HepG2 (cell line): ENCODE measurements around the gene EPM2A. TPM values are rescaled to one million over a fixed set of nuclear protein-coding genes. Genes with fewer than 3 reads are reported as not detected.

Experiments used
- ATF7-NPFF ChIP-seq: sonication (generic); formaldehyde crosslinking; IDR thresholded peaks from 2 replicates; pipeline ENCODE4 v1.8.1; 2023; ENCODE audit warnings: mild to moderate bottlenecking, low read depth, missing genetic modification reagents, moderate library complexity
- CREB3 ChIP-seq: sonication (generic); formaldehyde crosslinking; IDR thresholded peaks from 2 replicates; pipeline ENCODE4 v1.5.0; 2020; ENCODE audit warnings: missing genetic modification reagents
- CREBL2 ChIP-seq: sonication (generic); formaldehyde crosslinking; IDR thresholded peaks from 2 replicates; pipeline ENCODE4 v1.8.1; 2023; ENCODE audit warnings: missing genetic modification reagents, mild to moderate bottlenecking, borderline replicate concordance
- GTF2F1 ChIP-seq: fragments of 150-350 bp; IDR thresholded peaks from 2 replicates; pipeline ENCODE4 v1.6.1; 2014; ENCODE audit warnings: low read length
- HNF1B ChIP-seq: sonication (generic); formaldehyde crosslinking; IDR thresholded peaks from 2 replicates; pipeline ENCODE4 v1.5.1; 2020; ENCODE audit warnings: mild to moderate bottlenecking, moderate library complexity, missing genetic modification reagents
- IRF9 ChIP-seq: sonication (generic); formaldehyde crosslinking; IDR thresholded peaks from 2 replicates; pipeline ENCODE4 v1.8.0; 2022; ENCODE audit warnings: missing genetic modification reagents, mild to moderate bottlenecking, borderline replicate concordance
- KAT8 ChIP-seq: IDR thresholded peaks from 2 replicates; pipeline ENCODE4 v1.6.1; 2016; ENCODE audit warnings: missing genetic modification reagents, missing compliant biosample characterization
- KDM2A ChIP-seq: sonication (generic); formaldehyde crosslinking; IDR thresholded peaks from 2 replicates; pipeline ENCODE4 v1.4.0; 2020; ENCODE audit warnings: low read depth, missing genetic modification reagents, borderline replicate concordance
- NFE2L1 ChIP-seq: sonication (generic); formaldehyde crosslinking; IDR thresholded peaks from 2 replicates; pipeline ENCODE4 v1.4.0; 2020; ENCODE audit warnings: missing genetic modification reagents, mild to moderate bottlenecking, borderline replicate concordance
- PBX3 ChIP-seq: sonication (generic); formaldehyde crosslinking; IDR thresholded peaks from 2 replicates; pipeline ENCODE4 v1.8.1; 2023; ENCODE audit warnings: missing genetic modification reagents, inconsistent platforms, borderline replicate concordance
- PREB ChIP-seq: sonication (generic); formaldehyde crosslinking; IDR thresholded peaks from 2 replicates; pipeline ENCODE4 v1.4.0; 2020; ENCODE audit warnings: missing genetic modification reagents
- RAD51 ChIP-seq: fragments of 450-650 bp; IDR thresholded peaks from 2 replicates; pipeline ENCODE4 v1.6.1; 2016; ENCODE audit warnings: borderline replicate concordance
- RCOR2 ChIP-seq: IDR thresholded peaks from 2 replicates; pipeline ENCODE4 v1.6.1; 2016; ENCODE audit warnings: missing biosample characterization, missing genetic modification reagents
- SETDB1 ChIP-seq: sonication (generic); formaldehyde crosslinking; IDR thresholded peaks from 2 replicates; pipeline ENCODE4 v1.5.1; 2020; ENCODE audit warnings: missing genetic modification reagents, mild to moderate bottlenecking, borderline replicate concordance
- TRAFD1 ChIP-seq: sonication (generic); formaldehyde crosslinking; IDR thresholded peaks from 2 replicates; pipeline ENCODE4 v1.5.1; 2020; ENCODE audit warnings: missing genetic modification reagents, mild to moderate bottlenecking, borderline replicate concordance
- ZNF225 ChIP-seq: sonication (generic); formaldehyde crosslinking; IDR thresholded peaks from 2 replicates; pipeline ENCODE4 v1.4.0; 2020; ENCODE audit warnings: mild to moderate bottlenecking, missing genetic modification reagents
- ZNF235 ChIP-seq: sonication (generic); formaldehyde crosslinking; IDR thresholded peaks from 2 replicates; pipeline ENCODE4 v1.8.1; 2023; ENCODE audit warnings: mild to moderate bottlenecking, missing genetic modification reagents, borderline replicate concordance
- ZNF282 ChIP-seq: fragments of 450-650 bp; IDR thresholded peaks from 2 replicates; pipeline ENCODE4 v1.6.1; 2018; ENCODE audit not compliant: partially characterized antibody
- ZNF552 ChIP-seq: sonication (generic); formaldehyde crosslinking; IDR thresholded peaks from 2 replicates; pipeline ENCODE4 v1.9.0; 2022; ENCODE audit warnings: missing genetic modification reagents, mild to moderate bottlenecking, borderline replicate concordance
- ZNF772 ChIP-seq: sonication (generic); formaldehyde crosslinking; IDR thresholded peaks from 2 replicates; pipeline ENCODE4 v1.5.0; 2020; ENCODE audit warnings: mild to moderate bottlenecking, missing genetic modification reagents
- ZNF777 ChIP-seq: sonication (generic); formaldehyde crosslinking; IDR thresholded peaks from 2 replicates; pipeline ENCODE4 v1.4.0; 2020; ENCODE audit warnings: missing genetic modification reagents
- polyA plus RNA-seq, 8 experiments: library from polyadenylated mRNA; depleted of rRNA in 3 of 8; stranded (reverse) in 7 of 8; unstranded in 1 of 8; fragments of >200 nt; fragmentation: Illumina TruSeq in 4 of 8; extraction: Trizol in 4 of 8; gene quantifications; 2 replicates each; pipeline versions ENCODE4 v1.2.1 to v1.2.3, GENCODE V29; 2011 to 2016; ENCODE audit warnings: low read depth in 4 of 8, missing spikeins in 1 of 8, mixed read lengths in 1 of 8; ENCODE audit not compliant: insufficient read depth in 1 of 8
- total RNA-seq, 5 experiments: library from RNA; depleted of rRNA; stranded (reverse); fragments of >200 nt; fragmentation: Illumina TruSeq; extraction: Trizol; gene quantifications; 2 replicates each; pipeline ENCODE4 v1.2.3, GENCODE V29; 2016; ENCODE audit warnings: low read depth in 1 of 5

The EPM2A gene
- total and polyA plus RNA-seq, 2 of the 13 experiments (the other 11 are each of a cell fraction or from before 2014, with no cell fraction given): 4.6 to 9.2 TPM

GRCh38 chr6:145735356-145736165, at the start of gene EPM2A (continued):
- TF ChIP-seq CREBL2 (CRISPR knock-in tag) (peak; percentile 99), ZNF777 (CRISPR knock-in tag) (no peak; the same call in 1 of the 2 replicates), PREB (CRISPR knock-in tag) (peak; percentile 98), RAD51 (no peak), PBX3 (0 out of 2 replicates have a peak, but pooled peaks have one; percentile 92), ZNF282 (no peak), CREB3 (CRISPR knock-in tag) (peak; percentile 97), NFE2L1 (CRISPR knock-in tag) (peak; percentile 89), KDM2A (CRISPR knock-in tag) (peak; percentile 75; the same call in 1 of the 2 replicates), IRF9 (CRISPR knock-in tag) (peak; percentile 95), KAT8 (CRISPR knock-in tag) (peak; percentile 81), HNF1B (CRISPR knock-in tag) (peak; percentile 70; the same call in 1 of the 2 replicates), GTF2F1 (no peak), ZNF772 (CRISPR knock-in tag) (peak; percentile 99), RCOR2 (CRISPR knock-in tag) (no peak), ZNF225 (CRISPR knock-in tag) (peak; percentile 99), ZNF552 (peak; percentile 99), SETDB1 (CRISPR knock-in tag) (no peak), ZNF235 (peak; percentile 96; the same call in 1 of the 2 replicates), TRAFD1 (CRISPR knock-in tag) (no peak), ATF7-NPFF (CRISPR knock-in tag) (peak; percentile 98)
